Fibroblast of lung (primary cell): ENCODE data around the gene OSTM1.

Experiments used
- EZH2 ChIP-seq: IDR thresholded peaks from 2 replicates; pipeline ENCODE4 v1.5.1; 2012; ENCODE audit warnings: low read length, control low read depth, mild to moderate bottlenecking; ENCODE audit errors: missing control alignments
- TF ChIP-seq, protein P1 (sequence below), 2 donors: IDR thresholded peaks in 1 of 2; conservative IDR thresholded peaks in 1 of 2; 1 replicate in 1 of 2; 2 replicates in 1 of 2; pipeline ENCODE4 v1.5.1; 2011 to 2012; ENCODE audit warnings: low read length in 2 of 2, control low read depth in 1 of 2, inconsistent platforms in 1 of 2, low read depth in 1 of 2, mild to moderate bottlenecking in 1 of 2

DNA sequence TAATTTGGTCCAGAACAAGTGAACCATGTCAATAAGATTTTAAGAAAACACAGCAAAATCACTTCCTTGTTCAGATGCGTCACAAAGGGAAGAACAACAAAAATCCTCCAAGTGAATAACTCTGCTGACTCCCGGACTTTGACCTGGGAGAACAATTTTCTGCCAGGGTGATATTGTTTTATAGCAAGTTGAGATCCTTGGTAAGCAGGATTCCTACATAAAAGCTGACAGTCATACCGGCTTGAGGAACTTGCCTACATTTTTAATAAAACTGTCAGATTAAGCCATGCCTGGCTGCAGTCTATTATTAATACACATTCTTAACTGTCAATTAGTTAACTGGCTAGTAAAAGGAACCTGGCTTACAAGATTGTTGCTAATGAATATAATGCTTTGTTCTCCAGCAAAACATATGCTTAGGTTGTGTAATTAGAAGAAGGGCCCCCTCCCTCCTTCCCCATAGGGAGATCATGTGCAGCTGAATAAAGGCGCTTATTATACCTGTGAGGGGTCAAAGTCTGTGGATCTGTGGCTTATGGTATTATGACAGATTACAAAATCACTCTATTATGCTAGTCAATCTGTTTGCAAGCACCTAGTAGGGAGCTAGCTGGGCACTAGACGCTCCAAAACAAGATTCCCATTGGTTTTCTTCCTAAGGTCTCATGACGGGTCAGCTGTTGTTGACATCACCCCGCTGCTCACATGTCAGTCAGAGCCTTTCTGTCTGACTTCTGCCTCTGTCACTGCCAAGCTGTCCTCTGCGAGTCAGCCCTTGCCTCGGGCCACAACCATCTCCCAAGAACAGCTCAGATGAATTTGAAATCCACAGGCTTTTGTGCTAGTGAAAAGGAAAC lies 71.9 kb downstream of the OSTM1 start:
- TF ChIP-seq, protein P1, sequence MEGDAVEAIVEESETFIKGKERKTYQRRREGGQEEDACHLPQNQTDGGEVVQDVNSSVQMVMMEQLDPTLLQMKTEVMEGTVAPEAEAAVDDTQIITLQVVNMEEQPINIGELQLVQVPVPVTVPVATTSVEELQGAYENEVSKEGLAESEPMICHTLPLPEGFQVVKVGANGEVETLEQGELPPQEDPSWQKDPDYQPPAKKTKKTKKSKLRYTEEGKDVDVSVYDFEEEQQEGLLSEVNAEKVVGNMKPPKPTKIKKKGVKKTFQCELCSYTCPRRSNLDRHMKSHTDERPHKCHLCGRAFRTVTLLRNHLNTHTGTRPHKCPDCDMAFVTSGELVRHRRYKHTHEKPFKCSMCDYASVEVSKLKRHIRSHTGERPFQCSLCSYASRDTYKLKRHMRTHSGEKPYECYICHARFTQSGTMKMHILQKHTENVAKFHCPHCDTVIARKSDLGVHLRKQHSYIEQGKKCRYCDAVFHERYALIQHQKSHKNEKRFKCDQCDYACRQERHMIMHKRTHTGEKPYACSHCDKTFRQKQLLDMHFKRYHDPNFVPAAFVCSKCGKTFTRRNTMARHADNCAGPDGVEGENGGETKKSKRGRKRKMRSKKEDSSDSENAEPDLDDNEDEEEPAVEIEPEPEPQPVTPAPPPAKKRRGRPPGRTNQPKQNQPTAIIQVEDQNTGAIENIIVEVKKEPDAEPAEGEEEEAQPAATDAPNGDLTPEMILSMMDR (conservative IDR thresholded peaks at IDR 0.05 in 1 of 2, IDR thresholded peaks at IDR 0.05 in 1 of 2; ENCODE audit: low read depth in 1 of 2, low read length in 2 of 2) = no peak
- no peak for TF ChIP-seq EZH2
